H9 (cell line): ENCODE data around the gene TDRD7. TPM values are rescaled to one million over a fixed set of nuclear protein-coding genes. Genes with fewer than 3 reads are reported as not detected.

ENCODE experiments used
- DNase-seq: peaks from one replicate; pipeline ENCODE4 v3.0.0-alpha.2; 2017
- H2AFZ ChIP-seq: one replicate; pipeline ENCODE4 v1.6.1; 2013; ENCODE audit warnings: mild to moderate bottlenecking, low read length, control low read depth, moderate library complexity
- H2AK5ac ChIP-seq: 2 replicates; pipeline ENCODE4 v1.6.1; 2013; ENCODE audit warnings: low read length, control low read depth, mixed read lengths; ENCODE audit not compliant: insufficient read length
- H2BK120ac ChIP-seq: one replicate; pipeline ENCODE4 v1.6.1; 2013; ENCODE audit warnings: low read depth, mild to moderate bottlenecking, low read length, control low read depth, inconsistent platforms; ENCODE audit not compliant: poor library complexity, severe bottlenecking
- H2BK12ac ChIP-seq: 2 replicates; pipeline ENCODE4 v1.6.1; 2013; ENCODE audit warnings: low read length, control low read depth, mixed read lengths, low read depth; ENCODE audit not compliant: insufficient read length
- H2BK15ac ChIP-seq: 2 replicates; pipeline ENCODE4 v1.6.1; 2013; ENCODE audit warnings: low read depth, low read length, control low read depth
- H2BK20ac ChIP-seq: one replicate; pipeline ENCODE4 v1.6.1; 2013; ENCODE audit warnings: low read depth, mild to moderate bottlenecking, low read length, control low read depth, inconsistent platforms; ENCODE audit not compliant: poor library complexity, severe bottlenecking
- H2BK5ac ChIP-seq: 2 replicates; pipeline ENCODE4 v1.6.1; 2013; ENCODE audit warnings: low read length, control low read depth, mixed read lengths; ENCODE audit not compliant: insufficient read length
- H3K14ac ChIP-seq: 2 replicates; pipeline ENCODE4 v1.6.1; 2013; ENCODE audit warnings: low read length, control low read depth; ENCODE audit not compliant: insufficient read depth
- H3K18ac ChIP-seq: 2 replicates; pipeline ENCODE4 v1.6.1; 2013; ENCODE audit warnings: low read depth, mild to moderate bottlenecking, mixed read lengths, low read length, control low read depth; ENCODE audit not compliant: insufficient read length
- H3K23ac ChIP-seq: 2 replicates; pipeline ENCODE4 v1.6.1; 2013; ENCODE audit warnings: low read length, control low read depth, mixed read lengths, low read depth; ENCODE audit not compliant: insufficient read length
- H3K23me2 ChIP-seq: 2 replicates; pipeline ENCODE4 v1.6.1; 2013; ENCODE audit warnings: low read depth, mild to moderate bottlenecking, mixed read lengths, low read length, control low read depth; ENCODE audit not compliant: insufficient read length, poor library complexity, severe bottlenecking
- H3K27ac ChIP-seq: 2 replicates; pipeline ENCODE4 v1.5.1; 2013; ENCODE audit warnings: low read length, control low read depth, mixed read lengths, low read depth; ENCODE audit not compliant: insufficient read length
- H3K27me3 ChIP-seq: 2 replicates; pipeline ENCODE4 v1.6.1; 2013; ENCODE audit warnings: low read length, control low read depth, inconsistent platforms; ENCODE audit not compliant: insufficient read depth
- H3K4ac ChIP-seq: 2 replicates; pipeline ENCODE4 v1.6.1; 2013; ENCODE audit warnings: low read depth, mild to moderate bottlenecking, control low read depth, inconsistent platforms, low read length, moderate library complexity
- H3K4me1 ChIP-seq: 2 replicates; pipeline ENCODE4 v1.6.1; 2013; ENCODE audit warnings: low read length, control low read depth, inconsistent platforms; ENCODE audit not compliant: insufficient read depth
- H3K4me2 ChIP-seq: 2 replicates; pipeline ENCODE4 v1.6.1; 2013; ENCODE audit warnings: low read length, control low read depth, mixed read lengths; ENCODE audit not compliant: insufficient read length, insufficient read depth
- H3K56ac ChIP-seq: 2 replicates; pipeline ENCODE4 v1.6.1; 2013; ENCODE audit warnings: low read depth, mild to moderate bottlenecking, mixed read lengths, low read length, control low read depth; ENCODE audit not compliant: insufficient read length
- H3K79me1 ChIP-seq: 2 replicates; pipeline ENCODE4 v1.6.1; 2013; ENCODE audit warnings: low read depth, mild to moderate bottlenecking, moderate library complexity, low read length, control low read depth, inconsistent platforms; ENCODE audit not compliant: insufficient read depth, poor library complexity, severe bottlenecking
- H3K79me2 ChIP-seq: 2 replicates; pipeline ENCODE4 v1.6.1; 2013; ENCODE audit warnings: low read length, control low read depth, inconsistent platforms; ENCODE audit not compliant: insufficient read depth
- H3K9ac ChIP-seq: 2 replicates; pipeline ENCODE4 v1.6.1; 2013; ENCODE audit warnings: low read length, control low read depth, mixed read lengths; ENCODE audit not compliant: insufficient read length; ENCODE audit errors: extremely low read depth
- H3K9me3 ChIP-seq: one replicate; pipeline ENCODE4 v1.6.1; 2013; ENCODE audit warnings: low read depth, low read length, inconsistent platforms; ENCODE audit not compliant: control insufficient read depth
- H3T11ph ChIP-seq: one replicate; pipeline ENCODE4 v1.6.1; 2013; ENCODE audit warnings: mild to moderate bottlenecking, low read length, control low read depth, inconsistent platforms
- H4K20me1 ChIP-seq: one replicate; pipeline ENCODE4 v1.6.1; 2013; ENCODE audit not compliant: control insufficient read depth, insufficient read length, insufficient read depth
- H4K5ac ChIP-seq: 2 replicates; pipeline ENCODE4 v1.6.1; 2013; ENCODE audit warnings: low read depth, mild to moderate bottlenecking, mixed read lengths, low read length, control low read depth; ENCODE audit not compliant: insufficient read length
- H4K8ac ChIP-seq: replicated peaks from 2 replicates; pipeline ENCODE4 v1.6.1; 2013; ENCODE audit warnings: low read length, control low read depth, mixed read lengths, low read depth; ENCODE audit not compliant: insufficient read length
- H4K91ac ChIP-seq: 2 replicates; pipeline ENCODE4 v1.6.1; 2013; ENCODE audit warnings: low read depth, mild to moderate bottlenecking, moderate library complexity, mixed read lengths, low read length, control low read depth; ENCODE audit not compliant: insufficient read length
- H3K27ac Mint-ChIP-seq, 3 experiments: 2 replicates in 2 of 3; 3 replicates in 1 of 3; pipeline ENCODE4 v1.8.0; 2020 to 2021; ENCODE audit warnings: mixed read lengths in 3 of 3, mild to moderate bottlenecking in 1 of 3, moderate library complexity in 1 of 3
- H3K27me3 Mint-ChIP-seq: 2 replicates; pipeline ENCODE4 v1.8.0; 2021; ENCODE audit warnings: low read depth, mild to moderate bottlenecking, moderate library complexity, mixed read lengths
- H3K36me3 Mint-ChIP-seq, 3 experiments: 2 replicates in 2 of 3; 3 replicates in 1 of 3; pipeline ENCODE4 v1.8.0; 2020 to 2021; ENCODE audit warnings: low read depth in 3 of 3, mixed read lengths in 3 of 3; ENCODE audit not compliant: insufficient read depth in 1 of 3
- H3K4me1 Mint-ChIP-seq, 2 experiments: 2 replicates each; pipeline ENCODE4 v1.8.0; 2020; ENCODE audit warnings: mixed read lengths in 2 of 2
- H3K4me3 Mint-ChIP-seq, 2 experiments: 2 replicates in 1 of 2; 3 replicates in 1 of 2; pipeline ENCODE4 v1.8.0; 2020 to 2021; ENCODE audit warnings: mild to moderate bottlenecking in 2 of 2, mixed read lengths in 2 of 2, moderate library complexity in 1 of 2
- H3K9me3 Mint-ChIP-seq, 2 experiments: 2 replicates in 1 of 2; 3 replicates in 1 of 2; pipeline ENCODE4 v1.8.0; 2020; ENCODE audit warnings: mild to moderate bottlenecking in 2 of 2, mixed read lengths in 2 of 2, moderate library complexity in 1 of 2
- WGBS: extraction: QIAGEN DNeasy Blood & Tissue Kit; methylation state at CpG from one replicate; pipeline ENCODE4 v1.1.7; 2013; ENCODE audit warnings: missing lambda C conversion rate, low lambda C conversion rate, mixed read lengths; ENCODE audit not compliant: insufficient read length; ENCODE audit errors: extremely low coverage; 5-methylcytosine and 5-hydroxymethylcytosine counted together
- total RNA-seq: library from RNA; stranded (reverse); gene quantifications from 2 replicates; pipeline ENCODE4 v1.2.1, GENCODE V29; 2021
- TF ChIP-seq, protein P1 (sequence below): fragments of 200-600 bp; sonication (generic); conservative IDR thresholded peaks from 3 replicates; pipeline ENCODE4 v1.8.0; 2021; ENCODE audit warnings: antibody characterized with exemption, mild to moderate bottlenecking

Gene TDRD7
- total RNA-seq, 1 experiment from 2014 or later = 5.1 TPM

DNA sequence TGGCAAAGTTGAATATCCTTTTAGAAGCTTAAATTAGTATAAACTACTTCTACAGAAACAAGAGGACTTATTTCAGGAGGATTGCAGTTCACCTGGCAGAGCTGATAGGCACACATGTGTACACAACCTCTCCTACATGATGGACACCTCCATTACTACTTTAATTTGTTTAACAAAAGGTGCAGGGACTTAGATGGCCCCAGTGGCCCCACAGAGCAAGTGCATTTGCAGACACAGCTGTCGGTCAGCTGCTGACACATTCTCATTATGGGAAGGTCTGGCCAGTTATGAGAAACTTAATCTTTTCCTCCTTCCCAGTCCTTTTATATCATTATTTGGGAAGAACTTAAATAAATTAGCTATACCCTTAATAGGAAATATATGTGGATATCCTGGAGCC lies 28.3 kb downstream of the TDRD7 start:
- Histone ChIP-seq H2BK120ac (no peak overlapping the region), H3K23me2 (no peaks in the 10 kb centered on the region), H2BK12ac (no peak overlapping the region), H3K4me2 (no peak overlapping the region), H4K91ac (no peak overlapping the region), H3K14ac (no peak overlapping the region), H2BK15ac (no peak overlapping the region), H3K4me1 (no peaks in the 10 kb centered on the region), H2BK5ac (no peak overlapping the region), H3K27ac (no peak overlapping the region), H4K8ac (no peak overlapping the region), H2BK20ac (no peak overlapping the region), H3K9me3 (no peaks in the 10 kb centered on the region), H3K56ac (no peak overlapping the region), H3K9ac (no peak overlapping the region), H4K20me1 (no peaks in the 10 kb centered on the region), H3T11ph (no peak overlapping the region), H3K79me2 (no peaks in the 10 kb centered on the region), H2AFZ (no peak overlapping the region), H3K4ac (no peak overlapping the region), H3K79me1 (no peaks in the 10 kb centered on the region), H3K23ac (no peak overlapping the region), H3K18ac (no peak overlapping the region), H4K5ac (no peak overlapping the region), H2AK5ac (no peak overlapping the region), H3K27me3 (no peaks in the 10 kb centered on the region)
- no peak for DNase-seq
- H3K36me3 Mint-ChIP-seq = no peaks in the 10 kb centered on the region
- peaks cover 8 to 17% of the 10 kb centered on the region in 2 experiments for H3K4me1 Mint-ChIP-seq
- TF ChIP-seq, protein P1, sequence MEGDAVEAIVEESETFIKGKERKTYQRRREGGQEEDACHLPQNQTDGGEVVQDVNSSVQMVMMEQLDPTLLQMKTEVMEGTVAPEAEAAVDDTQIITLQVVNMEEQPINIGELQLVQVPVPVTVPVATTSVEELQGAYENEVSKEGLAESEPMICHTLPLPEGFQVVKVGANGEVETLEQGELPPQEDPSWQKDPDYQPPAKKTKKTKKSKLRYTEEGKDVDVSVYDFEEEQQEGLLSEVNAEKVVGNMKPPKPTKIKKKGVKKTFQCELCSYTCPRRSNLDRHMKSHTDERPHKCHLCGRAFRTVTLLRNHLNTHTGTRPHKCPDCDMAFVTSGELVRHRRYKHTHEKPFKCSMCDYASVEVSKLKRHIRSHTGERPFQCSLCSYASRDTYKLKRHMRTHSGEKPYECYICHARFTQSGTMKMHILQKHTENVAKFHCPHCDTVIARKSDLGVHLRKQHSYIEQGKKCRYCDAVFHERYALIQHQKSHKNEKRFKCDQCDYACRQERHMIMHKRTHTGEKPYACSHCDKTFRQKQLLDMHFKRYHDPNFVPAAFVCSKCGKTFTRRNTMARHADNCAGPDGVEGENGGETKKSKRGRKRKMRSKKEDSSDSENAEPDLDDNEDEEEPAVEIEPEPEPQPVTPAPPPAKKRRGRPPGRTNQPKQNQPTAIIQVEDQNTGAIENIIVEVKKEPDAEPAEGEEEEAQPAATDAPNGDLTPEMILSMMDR = peak; percentile 41; the same call in 2 of the 3 replicates
- H3K27me3 Mint-ChIP-seq = no peaks in the 10 kb centered on the region
- no peak overlapping the region for H3K27ac Mint-ChIP-seq
- WGBS = no CpG with 5 or more reads among the region's 1 CpG
- no peaks in the 10 kb centered on the region for H3K9me3 Mint-ChIP-seq
- no peak overlapping the region for H3K4me3 Mint-ChIP-seq
